ENCODE data around the gene SLC16A6.
A peak's percentile ranks its signal among the peaks of the same experiment; 100 is the strongest.
"Not testable (repeated sequence)": the region's sequence is repeated elsewhere in the genome, so short reads cannot be mapped to it uniquely, and the experiment has no call there.

SLC16A6 gene

GRCh38 chr17:68289473-68289872 is 1.5 kb downstream of the SLC16A6 start:
- DNase-seq (ENCODE audit: low read depth): no peak

- DNase-seq (ENCODE audit: low read depth): no peak
Measured at GRCh38 chr17:68288804-68289203, 2.1 kb downstream of the SLC16A6 start.

- no peak for DNase-seq (ENCODE audit: low read depth)
Measured at GRCh38 chr17:68288375-68288774, 2.6 kb downstream of the SLC16A6 start.

- DNase-seq (ENCODE audit: low read depth): not testable (repeated sequence)
Measured at GRCh38 chr17:68281965-68282364, 9.0 kb downstream of the SLC16A6 start.

GRCh38 chr17:68277807-68278206 is 13.1 kb downstream of the SLC16A6 start:
- no peak for DNase-seq (ENCODE audit: low read depth)

GRCh38 chr17:68276339-68276738 is 14.6 kb downstream of the SLC16A6 start:
- not testable (repeated sequence) for DNase-seq (ENCODE audit: low read depth)

GRCh38 chr17:68273722-68274121 is 17.2 kb downstream of the SLC16A6 start:
- DNase-seq (ENCODE audit: low read depth): no peak

GRCh38 chr17:68265833-68266232 is 25.1 kb downstream of the SLC16A6 start:
- DNase-seq (ENCODE audit: low read depth): not testable (repeated sequence)

- DNase-seq (ENCODE audit: low read depth): not testable (repeated sequence)
Measured at GRCh38 chr17:68263101-68263681, 27.7 kb downstream of the SLC16A6 start.

- DNase-seq (ENCODE audit: low read depth): not testable (repeated sequence)
Measured at GRCh38 chr17:68262467-68262866, 28.5 kb downstream of the SLC16A6 start.

GRCh38 chr17:68260051-68260762 is 30.7 kb downstream of the SLC16A6 start:
- no peak for DNase-seq (ENCODE audit: low read depth)

GRCh38 chr17:68259648-68259951 is 31.3 kb downstream of the SLC16A6 start:
- not testable (repeated sequence) for DNase-seq (ENCODE audit: low read depth)

GRCh38 chr17:68258890-68259647 is 31.9 kb downstream of the SLC16A6 start:
- DNase-seq (ENCODE audit: low read depth): peak; percentile 58

- DNase-seq (ENCODE audit: low read depth): no peak
Measured at GRCh38 chr17:68257934-68258333, 33.0 kb downstream of the SLC16A6 start.

- DNase-seq (ENCODE audit: low read depth): not testable (repeated sequence)
Measured at GRCh38 chr17:68256701-68257100, 34.2 kb downstream of the SLC16A6 start.

GRCh38 chr17:68255731-68256538 is 35.0 kb downstream of the SLC16A6 start:
- no peak for DNase-seq (ENCODE audit: low read depth)

GRCh38 chr17:68255151-68255550 is 35.8 kb downstream of the SLC16A6 start:
- DNase-seq (ENCODE audit: low read depth): no peak

GRCh38 chr17:68253426-68253825 is 37.5 kb downstream of the SLC16A6 start:
- not testable (repeated sequence) for DNase-seq (ENCODE audit: low read depth)

GRCh38 chr17:68249354-68249765 is 41.6 kb downstream of the SLC16A6 start:
- no peak for DNase-seq (ENCODE audit: low read depth)

- DNase-seq (ENCODE audit: low read depth): no peak
Measured at GRCh38 chr17:68248891-68249290, 42.0 kb downstream of the SLC16A6 start.

- no peak for DNase-seq (ENCODE audit: low read depth)
Measured at GRCh38 chr17:68248199-68248825, 42.6 kb downstream of the SLC16A6 start.
